KMS-11 (cell line): ENCODE measurements around the gene PIH1D1.

ENCODE experiments used
- H2AFZ ChIP-seq: fragments of 200-600 bp; sonication (generic); 2 replicates; pipeline ENCODE4 v1.6.1; 2016; ENCODE audit warnings: antibody characterized with exemption, mixed run types, low read depth
- H3K27ac ChIP-seq: fragments of 200-600 bp; sonication (generic); 2 replicates; pipeline ENCODE4 v1.6.1; 2016; ENCODE audit warnings: mild to moderate bottlenecking, mixed run types
- H3K27me3 ChIP-seq: fragments of 200-600 bp; sonication (generic); 2 replicates; pipeline ENCODE4 v1.6.1; 2017; ENCODE audit warnings: mild to moderate bottlenecking, low read depth, mixed run types, moderate library complexity; ENCODE audit not compliant: insufficient read depth
- H3K36me3 ChIP-seq: fragments of 200-600 bp; sonication (generic); 2 replicates; pipeline ENCODE4 v1.6.1; 2017; ENCODE audit warnings: mild to moderate bottlenecking, mixed run types; ENCODE audit not compliant: insufficient read depth
- H3K4me1 ChIP-seq: fragments of 200-600 bp; sonication (generic); 2 replicates; pipeline ENCODE4 v1.6.1; 2016; ENCODE audit warnings: mild to moderate bottlenecking, low read depth, mixed run types; ENCODE audit not compliant: poor library complexity, severe bottlenecking
- H3K4me2 ChIP-seq: fragments of 200-600 bp; sonication (generic); 2 replicates; pipeline ENCODE4 v1.7.0; 2016; ENCODE audit warnings: mild to moderate bottlenecking, mixed run types
- H3K4me3 ChIP-seq: fragments of 200-600 bp; sonication (generic); IDR thresholded peaks from 2 replicates; pipeline ENCODE4 v1.6.1; 2017; ENCODE audit warnings: low read depth, low read length, mixed read lengths; ENCODE audit not compliant: insufficient read depth
- H3K79me2 ChIP-seq: fragments of 200-600 bp; sonication (generic); 2 replicates; pipeline ENCODE4 v1.6.1; 2016; ENCODE audit warnings: low read depth, mixed run types; ENCODE audit not compliant: insufficient read depth
- H3K9ac ChIP-seq: fragments of 200-600 bp; sonication (generic); 2 replicates; pipeline ENCODE4 v1.6.1; 2016; ENCODE audit warnings: mild to moderate bottlenecking, mixed run types
- H4K20me1 ChIP-seq: fragments of 200-600 bp; sonication (generic); 2 replicates; pipeline ENCODE4 v1.6.1; 2016; ENCODE audit warnings: mild to moderate bottlenecking, mixed run types; ENCODE audit not compliant: insufficient read depth
- CTCF ChIP-seq: fragments of 200-600 bp; sonication (generic); conservative IDR thresholded peaks from 2 replicates; pipeline ENCODE4 v1.6.1; 2017; ENCODE audit warnings: low read depth, mild to moderate bottlenecking, antibody characterized with exemption, low read length, moderate library complexity, mixed read lengths

Gene PIH1D1

GRCh38 chr19:49442354-49442753 lies 9.3 kb downstream of the PIH1D1 start:
- Histone ChIP-seq H3K27me3 (peaks cover 51% of the 10 kb centered on the region), H3K27ac (no peak overlapping the region), H3K4me3 (no peak overlapping the region), H3K36me3 (no peaks in the 10 kb centered on the region), H3K4me2 (peak overlapping the region; percentile 89), H3K9ac (no peak overlapping the region), H2AFZ (peak overlapping the region; percentile 84; the same call in 1 of the 2 replicates), H3K4me1 (peaks cover 16% of the 10 kb centered on the region), H4K20me1 (no peaks in the 10 kb centered on the region), H3K79me2 (no peaks in the 10 kb centered on the region)
- no peak for TF ChIP-seq CTCF

- Histone ChIP-seq H3K79me2 (no peaks in the 10 kb centered on the region), H3K36me3 (no peaks in the 10 kb centered on the region), H4K20me1 (no peaks in the 10 kb centered on the region), H3K4me1 (peaks cover 16% of the 10 kb centered on the region), H3K27ac (no peak overlapping the region), H3K4me3 (no peak overlapping the region), H3K27me3 (peaks cover 55% of the 10 kb centered on the region), H3K4me2 (peak overlapping the region; percentile 89; the same call in 1 of the 2 replicates), H2AFZ (peak overlapping the region; percentile 84; the same call in 1 of the 2 replicates), H3K9ac (no peak overlapping the region)
- TF ChIP-seq CTCF: no peak
These were observed 9.7 kb downstream of the PIH1D1 start for GRCh38 chr19:49441960-49442350.

GRCh38 chr19:49441210-49441959 lies 10.2 kb downstream of the PIH1D1 start, which contains the start of gene SLC17A7:
Gene SLC17A7, minus strand, starts transcription at chr19:49441527. Its CDS starts 148 bp downstream, at chr19:49441379.
- H3K27ac ChIP-seq: no peak within 1 kb of the TSS
- H3K36me3 ChIP-seq: no peaks in the 10 kb centered on the region
- no peak within 1 kb of the TSS for H3K9ac ChIP-seq
- H3K4me2 ChIP-seq: peak within 1 kb of the TSS; percentile 89
- no peak within 1 kb of the TSS for H3K4me3 ChIP-seq
- peak within 1 kb of the TSS; percentile 84; the same call in 1 of the 2 replicates for H2AFZ ChIP-seq
- peaks cover 61% of the 10 kb centered on the region for H3K27me3 ChIP-seq
- TF ChIP-seq CTCF: no peak
- H3K4me1 ChIP-seq: peaks cover 16% of the 10 kb centered on the region
- no peaks in the 10 kb centered on the region for H3K79me2 ChIP-seq
- no peaks in the 10 kb centered on the region for H4K20me1 ChIP-seq

GRCh38 chr19:49440439-49441209 lies 11.0 kb downstream of the PIH1D1 start:
- Histone ChIP-seq H3K36me3 (no peaks in the 10 kb centered on the region), H3K79me2 (no peaks in the 10 kb centered on the region), H3K27ac (no peak overlapping the region), H3K9ac (no peak overlapping the region), H2AFZ (no peak overlapping the region), H3K4me3 (no peak overlapping the region), H3K4me1 (peaks cover 16% of the 10 kb centered on the region), H3K4me2 (no peak overlapping the region; the same call in 1 of the 2 replicates), H3K27me3 (peaks cover 69% of the 10 kb centered on the region), H4K20me1 (no peaks in the 10 kb centered on the region)
- no peak for TF ChIP-seq CTCF
